ENCODE data around the gene VEPH1.

GRCh38 chr3:157498371-157498770 lies 4.8 kb downstream of the VEPH1 start:
- TF ChIP-seq CTCF (IDR thresholded peaks at IDR 0.05) (no peak), POLR2A (IDR thresholded peaks at IDR 0.05) (no peak)

Data from testis (tissue), 2 donors.